ENCODE measurements around the gene NFE2.
"Not testable (repeated sequence)": the region's sequence is repeated elsewhere in the genome, so short reads cannot be mapped to it uniquely, and the experiment has no call there.

The NFE2 gene

GRCh38 chr12:54304187-54304810, 3.5 kb upstream of the NFE2 start:
- DNase-seq: no peak

GRCh38 chr12:54303640-54304039, 2.8 kb upstream of the NFE2 start:
- no peak for DNase-seq

- no peak for DNase-seq
Observed at GRCh38 chr12:54301428-54302048, 723 bp upstream of the NFE2 start.

- no peak for DNase-seq
Observed at GRCh38 chr12:54300225-54300731, 537 bp downstream of the NFE2 start.

GRCh38 chr12:54299515-54300224, 1.1 kb downstream of the NFE2 start:
- DNase-seq: no peak

- no peak for DNase-seq
Observed at GRCh38 chr12:54298904-54299303, 1.9 kb downstream of the NFE2 start.

GRCh38 chr12:54296393-54297099, 4.3 kb downstream of the NFE2 start:
- DNase-seq: no peak

- no peak for DNase-seq
Observed at GRCh38 chr12:54294953-54295566, 5.8 kb downstream of the NFE2 start.

- peak; percentile 35 for DNase-seq
Observed at GRCh38 chr12:54294152-54294952, 6.5 kb downstream of the NFE2 start.

GRCh38 chr12:54292931-54293241, 7.9 kb downstream of the NFE2 start:
- no peak for DNase-seq

- DNase-seq: no peak
Observed at GRCh38 chr12:54292083-54292930, 8.5 kb downstream of the NFE2 start.

- DNase-seq: no peak
Observed at GRCh38 chr12:54287261-54288157, 13.3 kb downstream of the NFE2 start.

- DNase-seq: no peak
Observed at GRCh38 chr12:54286042-54287030, 14.5 kb downstream of the NFE2 start.

GRCh38 chr12:54285150-54286041, 15.4 kb downstream of the NFE2 start:
- DNase-seq: no peak

- not testable (repeated sequence) for DNase-seq
Observed at GRCh38 chr12:54284070-54284780, 16.6 kb downstream of the NFE2 start.

GRCh38 chr12:54282949-54283593, 17.7 kb downstream of the NFE2 start:
- DNase-seq: no peak

GRCh38 chr12:54281694-54282093, 19.1 kb downstream of the NFE2 start:
- DNase-seq: not testable (repeated sequence)
